ENCODE data around the gene SEC22B.
A peak's percentile ranks its signal among the peaks of the same experiment; 100 is the strongest.
"Not testable (repeated sequence)": the region's sequence is repeated elsewhere in the genome, so short reads cannot be mapped to it uniquely, and the experiment has no call there.

SEC22B gene

DNA sequence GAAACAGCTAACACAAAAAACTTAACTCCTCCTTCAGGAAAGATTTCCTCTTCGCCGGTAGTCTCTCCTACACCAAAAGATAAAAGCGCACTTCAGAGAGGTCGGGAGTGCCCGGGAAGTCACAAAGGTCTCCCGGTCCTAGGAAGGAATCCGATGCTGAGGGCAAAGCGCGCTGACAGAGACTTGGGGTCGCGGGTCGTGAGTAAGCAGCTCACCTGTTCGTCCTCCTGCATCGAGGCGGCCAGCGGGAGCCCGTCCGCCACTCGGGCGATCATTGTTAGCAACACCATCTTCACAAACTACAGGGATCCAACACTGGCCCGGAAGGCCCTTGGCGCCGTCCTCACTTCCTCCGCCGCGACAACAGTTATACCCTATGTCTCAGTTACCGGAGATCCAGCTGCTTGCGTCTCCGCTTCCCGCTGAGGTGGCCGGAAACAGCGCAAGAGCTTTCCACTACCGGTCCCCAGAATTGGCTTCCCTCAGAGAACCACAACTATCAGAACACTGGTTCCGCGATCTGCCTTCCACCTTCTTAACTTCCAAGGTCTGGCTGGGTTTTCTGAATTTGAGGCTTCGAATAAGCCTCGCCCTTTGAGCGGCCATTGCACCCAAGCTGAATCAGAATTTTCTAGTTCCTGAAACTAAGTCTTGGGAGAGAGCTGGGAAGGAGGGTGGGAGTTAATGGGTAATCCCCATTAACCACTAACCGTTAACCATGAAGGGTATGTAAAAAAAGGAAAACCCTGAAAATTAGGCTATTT, at the start of gene SEC22B:
Gene SEC22B (minus strand): TSS at position 429 of the 764 bp plus-strand sequence. CDS start 139 bp downstream, at position 290.
- peak within 1 kb of the TSS; percentile 88 for H3K4me3 ChIP-seq (ENCODE audit: low read depth, low read length)
- DNase-seq (ENCODE audit: low read depth), result peak; percentile 96
- TF ChIP-seq MYC (IDR thresholded peaks at IDR 0.05; ENCODE audit: low read depth, low read length) (0 out of 2 replicates have a peak, but pooled peaks have one; percentile 27), POLR2A (IDR thresholded peaks at IDR 0.05; ENCODE audit: extremely low read depth, insufficient read length) (peak; percentile 79)
- TF ChIP-seq, protein P1, sequence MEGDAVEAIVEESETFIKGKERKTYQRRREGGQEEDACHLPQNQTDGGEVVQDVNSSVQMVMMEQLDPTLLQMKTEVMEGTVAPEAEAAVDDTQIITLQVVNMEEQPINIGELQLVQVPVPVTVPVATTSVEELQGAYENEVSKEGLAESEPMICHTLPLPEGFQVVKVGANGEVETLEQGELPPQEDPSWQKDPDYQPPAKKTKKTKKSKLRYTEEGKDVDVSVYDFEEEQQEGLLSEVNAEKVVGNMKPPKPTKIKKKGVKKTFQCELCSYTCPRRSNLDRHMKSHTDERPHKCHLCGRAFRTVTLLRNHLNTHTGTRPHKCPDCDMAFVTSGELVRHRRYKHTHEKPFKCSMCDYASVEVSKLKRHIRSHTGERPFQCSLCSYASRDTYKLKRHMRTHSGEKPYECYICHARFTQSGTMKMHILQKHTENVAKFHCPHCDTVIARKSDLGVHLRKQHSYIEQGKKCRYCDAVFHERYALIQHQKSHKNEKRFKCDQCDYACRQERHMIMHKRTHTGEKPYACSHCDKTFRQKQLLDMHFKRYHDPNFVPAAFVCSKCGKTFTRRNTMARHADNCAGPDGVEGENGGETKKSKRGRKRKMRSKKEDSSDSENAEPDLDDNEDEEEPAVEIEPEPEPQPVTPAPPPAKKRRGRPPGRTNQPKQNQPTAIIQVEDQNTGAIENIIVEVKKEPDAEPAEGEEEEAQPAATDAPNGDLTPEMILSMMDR (IDR thresholded peaks at IDR 0.05; ENCODE audit: low read depth, low read length), result no peak

DNA sequence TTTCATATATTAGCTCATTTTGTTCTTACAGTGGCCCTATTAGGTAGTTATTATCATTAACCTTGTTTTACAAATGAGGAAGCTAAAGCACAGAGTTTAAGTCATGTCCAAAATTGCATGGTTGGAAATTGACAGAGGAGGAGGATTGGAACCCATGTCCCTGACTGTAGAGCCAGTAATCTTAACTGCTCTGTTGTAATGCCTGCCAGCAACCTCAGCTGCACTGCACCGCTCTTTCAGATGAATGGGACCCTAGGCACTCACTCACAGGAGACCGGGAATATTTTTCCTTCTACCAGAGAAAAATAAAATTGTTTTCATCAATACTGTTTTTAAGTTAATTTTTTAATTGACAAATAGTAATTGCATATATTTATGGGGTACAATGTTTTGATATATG, 41.6 kb upstream of the SEC22B start:
- H3K4me3 ChIP-seq (ENCODE audit: low read depth, low read length); DNase-seq (ENCODE audit: low read depth): not testable (repeated sequence)

DNA sequence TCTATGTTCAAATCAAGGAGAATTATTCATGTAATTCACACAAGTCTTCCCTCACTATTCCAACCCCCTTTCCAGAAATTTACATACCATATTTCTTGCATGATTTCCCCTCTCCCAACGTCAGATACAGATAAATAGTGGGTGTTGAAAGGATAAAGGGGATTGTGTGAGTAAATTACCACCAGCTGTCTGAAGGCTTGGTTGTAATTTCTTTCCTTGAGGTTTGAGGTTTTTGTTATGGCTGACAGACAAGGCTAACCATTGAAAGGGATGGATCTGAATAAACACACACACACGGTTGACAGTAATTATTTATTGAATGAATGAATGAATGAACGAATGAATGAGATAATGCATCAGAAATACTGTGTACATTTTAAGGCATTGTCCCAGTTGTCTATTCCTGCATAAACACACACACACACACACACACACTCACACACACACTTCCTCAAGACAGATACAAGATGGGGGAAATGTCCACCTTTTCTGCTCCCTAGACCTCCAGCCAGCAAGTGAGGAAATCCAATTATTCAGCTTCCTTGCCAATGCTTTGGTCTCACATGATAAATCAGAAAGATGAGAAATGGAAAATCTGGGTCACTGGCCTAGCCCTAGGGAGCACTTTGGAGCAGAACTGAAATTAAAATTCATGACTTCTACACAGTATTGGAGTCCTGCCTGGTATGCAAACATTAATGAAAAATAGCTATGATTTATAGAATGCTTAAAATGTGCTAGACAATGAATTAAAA, 41.0 kb upstream of the SEC22B start:
- not testable (repeated sequence) for DNase-seq (ENCODE audit: low read depth)

DNA sequence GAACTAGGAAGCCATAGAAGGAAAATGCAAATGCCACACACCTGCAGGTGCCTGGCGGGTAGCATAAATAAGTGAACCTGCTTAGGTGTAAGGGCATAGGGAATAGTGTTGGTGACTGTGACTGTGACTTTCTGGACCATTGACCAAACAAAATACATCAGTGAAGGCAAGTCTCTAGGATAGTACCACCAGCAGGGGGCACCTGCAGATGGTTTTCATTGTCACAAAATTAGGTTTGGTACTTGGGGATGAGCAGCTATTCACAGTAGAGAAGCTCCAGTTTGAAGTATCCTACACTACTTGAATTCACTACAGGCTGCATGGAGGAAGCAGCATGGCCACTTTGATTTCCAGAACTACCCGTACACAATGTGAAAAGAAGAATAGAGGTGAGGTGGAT, 37.3 kb upstream of the SEC22B start:
- DNase-seq (ENCODE audit: low read depth); H3K4me3 ChIP-seq (ENCODE audit: low read depth, low read length): not testable (repeated sequence)

More for the DNA sequence above, 41.0 kb upstream of the SEC22B start:
- H3K4me3 ChIP-seq (ENCODE audit: low read depth, low read length), result not testable (repeated sequence)

DNA sequence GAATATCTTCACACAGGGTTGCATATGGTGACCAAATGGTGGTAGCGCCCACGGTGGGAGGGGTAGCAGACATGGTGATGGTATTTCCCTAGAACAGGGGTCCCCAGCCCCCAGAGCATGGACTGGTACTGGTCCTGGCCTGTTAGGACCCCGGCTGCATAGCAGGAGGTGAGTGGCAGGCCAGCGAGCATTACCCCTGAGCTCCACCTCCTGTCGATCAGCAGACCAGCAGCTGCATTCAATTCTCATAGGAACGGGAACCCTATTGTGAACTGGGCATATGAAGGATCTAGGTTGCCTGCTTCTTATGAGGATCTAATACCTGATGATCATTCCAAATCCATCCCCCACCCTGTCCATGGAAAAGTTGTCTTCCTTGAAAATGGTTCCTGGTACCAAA, 34.4 kb upstream of the SEC22B start:
- not testable (repeated sequence) for DNase-seq (ENCODE audit: low read depth); H3K4me3 ChIP-seq (ENCODE audit: low read depth, low read length)

DNA sequence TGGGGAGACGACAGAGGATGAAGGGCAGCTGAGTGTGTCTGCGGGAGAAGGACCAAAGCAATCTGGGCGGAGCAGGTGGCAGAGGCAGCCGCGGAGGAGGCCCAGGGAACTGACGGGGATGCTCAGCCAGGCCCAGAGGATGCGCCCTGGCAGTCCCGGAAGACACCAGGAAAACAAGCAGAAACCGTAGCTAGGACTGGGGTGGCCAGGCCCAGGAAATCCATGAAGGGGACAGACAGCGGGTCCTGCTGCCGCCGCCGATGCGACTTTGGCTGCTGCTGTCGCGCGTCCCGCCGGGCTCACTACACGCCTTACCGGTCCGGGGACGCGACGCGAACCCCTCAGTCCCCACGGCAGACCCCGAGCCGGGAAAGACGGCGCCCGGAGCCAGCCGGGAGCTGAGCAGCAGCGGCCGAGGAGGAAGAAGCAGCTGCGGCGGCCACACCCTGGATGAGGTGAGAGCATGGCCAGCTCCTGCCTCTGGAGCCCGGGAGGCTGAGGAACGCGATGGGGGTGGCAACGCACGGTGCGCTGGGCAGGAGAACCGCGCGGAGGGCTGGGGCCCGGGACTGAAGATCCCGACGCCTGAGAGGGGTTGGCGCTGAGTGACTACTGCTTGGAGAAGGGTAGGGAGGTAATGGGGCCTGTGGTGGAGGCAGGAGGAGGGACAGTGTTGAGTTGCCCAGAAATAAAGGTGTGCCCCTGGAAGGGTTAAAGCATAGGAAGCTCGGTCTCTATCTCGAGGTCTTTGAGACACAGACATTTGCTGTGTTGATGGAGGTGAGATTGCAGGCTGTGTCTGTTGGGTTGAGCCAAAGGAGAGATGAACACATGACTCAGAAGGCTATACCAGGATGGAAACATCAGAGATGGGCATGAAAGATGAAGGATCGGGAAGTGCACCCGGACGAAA, 20.8 kb upstream of the SEC22B start:
- not testable (repeated sequence) for DNase-seq (ENCODE audit: low read depth); H3K4me3 ChIP-seq (ENCODE audit: low read depth, low read length)

DNA sequence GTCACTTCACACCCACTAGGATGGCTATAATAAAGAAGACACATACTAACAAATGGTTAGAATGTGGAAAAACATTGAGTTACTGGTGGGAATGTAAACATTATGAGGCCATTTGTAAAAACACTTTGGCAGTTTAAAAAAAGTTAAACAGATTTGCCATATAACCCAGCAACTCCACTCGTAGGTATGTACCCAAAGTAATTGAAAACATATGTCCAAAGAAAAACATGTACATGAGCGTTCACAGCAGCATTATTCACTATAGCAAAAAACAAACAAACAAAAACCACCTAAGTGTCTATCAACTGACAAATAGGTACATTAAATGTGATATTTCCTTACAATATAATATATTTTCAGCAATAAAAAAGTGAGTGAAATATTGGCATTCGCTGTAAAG, 12.3 kb upstream of the SEC22B start:
- not testable (repeated sequence) for H3K4me3 ChIP-seq (ENCODE audit: low read depth, low read length); DNase-seq (ENCODE audit: low read depth)

DNA sequence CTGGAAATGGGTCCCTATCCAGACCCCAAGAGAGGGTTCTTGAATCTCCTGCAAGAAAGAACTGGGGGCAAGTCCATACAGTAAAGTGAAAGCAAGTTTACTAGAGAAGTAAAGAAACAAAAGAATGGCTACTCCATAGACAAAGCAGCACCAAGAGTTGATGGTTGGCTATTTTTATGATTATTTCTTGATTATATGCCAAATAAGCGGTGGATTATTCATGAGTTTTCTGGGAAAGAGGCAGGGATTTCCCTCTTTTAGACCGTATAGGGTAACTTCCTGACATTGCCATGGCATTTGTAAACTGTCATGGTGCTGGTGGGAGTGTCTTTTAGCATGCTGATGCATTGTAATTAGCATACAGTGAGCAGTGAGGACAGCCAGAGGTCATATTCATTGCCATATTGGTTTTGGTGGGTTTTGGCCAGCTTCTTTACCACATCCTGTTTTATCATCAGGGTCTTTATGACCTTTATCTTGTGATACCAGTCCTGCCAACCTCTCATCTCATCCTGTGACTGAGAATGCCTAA, 5.9 kb upstream of the SEC22B start:
- H3K4me3 ChIP-seq (ENCODE audit: low read depth, low read length); DNase-seq (ENCODE audit: low read depth): not testable (repeated sequence)

DNA sequence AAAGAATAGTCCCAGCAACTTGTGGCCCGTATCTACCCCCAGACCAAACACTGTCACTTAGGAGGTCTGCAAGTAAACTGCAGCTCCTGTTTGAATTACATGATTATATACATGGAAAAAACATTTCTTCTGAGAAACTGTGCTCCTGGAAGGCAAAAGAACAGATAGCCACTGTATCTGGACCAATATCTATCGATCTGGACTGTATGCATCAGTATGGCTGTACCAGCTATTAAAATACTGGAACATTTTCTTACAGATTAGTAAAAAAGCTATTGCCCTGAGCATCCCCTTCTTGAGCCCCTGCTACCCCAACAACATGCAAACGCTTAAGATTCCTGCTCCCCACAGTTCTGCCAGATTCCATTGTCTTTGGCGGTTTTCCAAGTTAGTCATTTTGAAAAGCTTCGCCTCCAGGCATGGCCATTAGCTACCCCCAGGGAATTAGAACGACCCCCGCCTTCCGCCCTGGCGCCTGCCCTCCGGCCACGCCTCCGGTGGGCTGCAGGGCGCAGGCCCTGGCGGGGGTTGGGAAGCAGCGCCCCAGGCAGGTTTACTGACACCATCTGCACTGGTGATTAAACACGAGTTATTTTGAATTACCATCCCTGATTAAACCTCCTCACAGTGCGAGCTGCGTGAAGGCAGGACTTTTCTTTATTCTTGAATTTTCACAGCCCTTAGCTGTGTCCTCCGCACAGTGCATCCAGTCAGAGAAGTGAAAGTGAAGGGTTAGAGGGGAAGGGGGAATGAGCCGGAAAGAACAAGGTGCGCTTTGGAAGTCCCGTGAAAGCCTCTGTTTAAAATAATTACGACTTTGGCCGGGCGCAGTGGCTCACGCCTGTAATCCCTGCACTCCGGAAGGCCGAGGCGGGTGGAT, 3.7 kb upstream of the SEC22B start:
- not testable (repeated sequence) for DNase-seq (ENCODE audit: low read depth)

DNA sequence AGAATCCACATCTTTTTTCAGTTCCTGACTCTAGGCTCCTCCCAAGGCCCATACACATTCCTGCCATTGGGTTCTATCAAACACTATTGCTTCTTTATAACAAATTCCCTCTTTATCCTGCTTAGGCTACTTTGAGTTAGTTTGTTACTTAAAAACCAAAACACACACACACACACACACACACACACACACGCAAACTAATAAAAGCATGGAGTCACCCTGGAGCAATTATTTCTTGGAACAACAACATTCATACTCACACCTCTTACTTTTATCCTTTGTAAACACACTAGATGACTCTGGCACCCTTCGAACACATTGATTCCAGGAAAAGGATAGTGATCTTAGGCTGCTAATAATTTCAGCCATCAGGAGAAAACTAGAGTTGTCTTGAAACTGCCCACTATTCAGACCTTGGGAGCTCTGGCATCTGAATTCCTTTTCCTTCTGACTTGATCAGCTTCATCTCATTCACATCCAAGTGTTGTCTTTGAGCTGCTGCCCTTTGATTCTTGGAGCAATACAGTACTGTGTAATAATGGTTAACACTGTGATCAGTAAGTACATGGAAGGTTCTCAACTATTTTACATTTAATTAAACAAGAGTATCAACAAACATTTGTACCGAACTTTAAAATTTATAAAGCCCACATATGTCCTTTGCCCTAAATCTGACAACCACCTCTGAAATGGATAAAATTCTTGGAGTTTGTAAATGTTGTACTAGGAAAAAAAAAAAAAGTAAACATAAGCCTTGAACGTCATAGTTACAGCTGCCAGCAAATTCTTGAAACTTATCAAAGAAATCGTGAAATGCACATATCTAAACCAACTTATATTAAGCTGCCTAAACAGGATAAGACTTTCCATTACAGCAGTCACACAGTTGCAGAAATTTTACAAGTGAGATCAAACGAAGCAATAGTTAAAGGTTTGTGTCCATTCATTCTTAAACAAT, 2.8 kb upstream of the SEC22B start:
- TF ChIP-seq, protein P1 (IDR thresholded peaks at IDR 0.05; ENCODE audit: low read depth, low read length), result no peak
- no peak for TF ChIP-seq MYC (IDR thresholded peaks at IDR 0.05; ENCODE audit: low read depth, low read length)
- TF ChIP-seq POLR2A (IDR thresholded peaks at IDR 0.05; ENCODE audit: extremely low read depth, insufficient read length), result no peak
- H3K4me3 ChIP-seq (ENCODE audit: low read depth, low read length), result no peak overlapping the region
- DNase-seq (ENCODE audit: low read depth), result no peak

More for the DNA sequence above, 3.7 kb upstream of the SEC22B start:
- H3K4me3 ChIP-seq (ENCODE audit: low read depth, low read length), result not testable (repeated sequence)

DNA sequence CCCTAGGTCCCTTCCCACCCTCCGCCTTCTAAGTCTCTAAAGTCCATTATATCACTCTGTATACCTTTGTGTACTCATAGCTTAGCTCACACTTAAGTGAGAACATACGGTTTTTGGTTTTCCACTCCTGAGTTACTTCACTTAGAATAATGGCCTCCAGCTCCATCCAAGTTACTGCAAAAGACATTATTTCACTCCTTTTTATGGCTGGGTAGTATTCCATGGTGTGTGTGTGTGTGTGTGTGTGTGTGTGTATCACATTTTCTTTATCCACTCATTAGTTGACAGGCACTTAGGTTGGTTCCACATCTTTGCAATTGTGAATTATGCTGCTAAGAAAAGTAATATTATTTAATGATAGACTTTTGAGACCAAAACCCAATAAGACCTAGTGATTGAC, 1.7 kb upstream of the SEC22B start:
- H3K4me3 ChIP-seq (ENCODE audit: low read depth, low read length); DNase-seq (ENCODE audit: low read depth): not testable (repeated sequence)

DNA sequence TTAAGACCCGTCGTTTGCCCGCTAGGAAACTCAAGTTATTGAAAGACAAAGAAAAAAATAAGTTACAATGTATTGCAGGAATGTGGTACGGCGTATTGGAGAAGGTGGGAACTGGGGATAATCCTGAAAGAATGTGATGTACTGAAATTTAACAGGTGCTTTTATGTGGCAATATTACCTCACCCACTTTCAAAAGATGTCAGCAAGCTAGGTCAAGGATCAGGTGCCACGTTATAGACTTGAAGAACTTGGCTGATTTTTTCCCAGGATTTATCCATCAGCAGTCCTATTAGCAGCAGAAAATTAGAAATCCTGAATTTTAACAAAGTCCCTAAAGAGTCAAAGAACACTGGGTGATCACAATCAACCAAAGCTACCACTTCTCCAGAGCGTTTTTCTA, 632 bp downstream of the SEC22B start:
- peak; percentile 4 for DNase-seq (ENCODE audit: low read depth)
- H3K4me3 ChIP-seq (ENCODE audit: low read depth, low read length), result peak overlapping the region; percentile 88

DNA sequence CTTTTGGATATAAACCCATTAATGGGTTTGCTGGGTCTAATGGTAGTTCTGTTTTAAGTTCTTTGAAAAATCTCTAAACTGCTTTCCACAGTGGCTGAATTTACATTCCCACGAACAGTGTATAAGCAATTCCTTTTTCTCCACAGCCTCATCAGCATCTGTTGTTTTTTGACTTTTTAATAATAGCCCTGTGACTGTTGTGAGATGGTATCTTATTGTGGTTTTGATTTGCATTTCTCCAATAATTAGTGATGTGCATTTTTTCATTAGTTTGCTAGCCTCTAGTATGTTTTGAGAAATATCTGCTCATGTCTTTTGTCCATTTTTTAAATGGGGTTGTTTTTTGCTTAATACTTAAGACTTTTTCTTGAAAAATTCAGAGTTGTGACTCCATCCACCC, 11.6 kb downstream of the SEC22B start:
- DNase-seq (ENCODE audit: low read depth); H3K4me3 ChIP-seq (ENCODE audit: low read depth, low read length): not testable (repeated sequence)
